H1 (cell line): ENCODE data around the gene IFI30.

Source experiments
- ATF2 ChIP-seq: IDR thresholded peaks from 2 replicates; pipeline ENCODE4 v1.6.1; 2012; ENCODE audit warnings: low read length, inconsistent platforms
- EP300 ChIP-seq, 2 experiments: IDR thresholded peaks; 1 replicate in 1 of 2; 2 replicates in 1 of 2; pipeline ENCODE4 v1.6.1; 2011 to 2012; ENCODE audit warnings: low read depth in 2 of 2, low read length in 2 of 2, mild to moderate bottlenecking in 2 of 2, borderline replicate concordance in 1 of 2, inconsistent platforms in 1 of 2, moderate library complexity in 1 of 2
- EZH2 ChIP-seq: fragments of 200-600 bp; sonication (generic); IDR thresholded peaks from 2 replicates; pipeline ENCODE4 v1.7.1; 2012; ENCODE audit warnings: low read depth, mild to moderate bottlenecking, moderate library complexity, low read length, inconsistent platforms; ENCODE audit not compliant: severe bottlenecking
- JUN ChIP-seq: IDR thresholded peaks from 2 replicates; pipeline ENCODE4 v1.6.1; 2011; ENCODE audit warnings: low read depth, mild to moderate bottlenecking, improper control_type of control experiment, low read length
- POLR2A ChIP-seq, 2 experiments: IDR thresholded peaks; 1 replicate in 1 of 2; 2 replicates in 1 of 2; pipeline ENCODE4 v1.6.1; 2011; ENCODE audit warnings: low read depth in 2 of 2, low read length in 2 of 2, mild to moderate bottlenecking in 2 of 2; ENCODE audit errors: control extremely low read depth in 1 of 2
- POLR2AphosphoS5 ChIP-seq: IDR thresholded peaks from 2 replicates; pipeline ENCODE4 v1.6.1; 2011; ENCODE audit warnings: low read depth, low read length
- TF ChIP-seq, protein P1 (sequence below), 3 experiments: IDR thresholded peaks; 1 replicate in 2 of 3; 2 replicates in 1 of 3; pipeline versions ENCODE4 v1.5.1 to v1.6.1; 2011; ENCODE audit warnings: low read length in 3 of 3, mild to moderate bottlenecking in 3 of 3, inconsistent platforms in 2 of 3, low read depth in 1 of 3, moderate library complexity in 1 of 3; ENCODE audit not compliant: insufficient read depth in 1 of 3; ENCODE audit errors: control extremely low read depth in 1 of 3

DNA sequence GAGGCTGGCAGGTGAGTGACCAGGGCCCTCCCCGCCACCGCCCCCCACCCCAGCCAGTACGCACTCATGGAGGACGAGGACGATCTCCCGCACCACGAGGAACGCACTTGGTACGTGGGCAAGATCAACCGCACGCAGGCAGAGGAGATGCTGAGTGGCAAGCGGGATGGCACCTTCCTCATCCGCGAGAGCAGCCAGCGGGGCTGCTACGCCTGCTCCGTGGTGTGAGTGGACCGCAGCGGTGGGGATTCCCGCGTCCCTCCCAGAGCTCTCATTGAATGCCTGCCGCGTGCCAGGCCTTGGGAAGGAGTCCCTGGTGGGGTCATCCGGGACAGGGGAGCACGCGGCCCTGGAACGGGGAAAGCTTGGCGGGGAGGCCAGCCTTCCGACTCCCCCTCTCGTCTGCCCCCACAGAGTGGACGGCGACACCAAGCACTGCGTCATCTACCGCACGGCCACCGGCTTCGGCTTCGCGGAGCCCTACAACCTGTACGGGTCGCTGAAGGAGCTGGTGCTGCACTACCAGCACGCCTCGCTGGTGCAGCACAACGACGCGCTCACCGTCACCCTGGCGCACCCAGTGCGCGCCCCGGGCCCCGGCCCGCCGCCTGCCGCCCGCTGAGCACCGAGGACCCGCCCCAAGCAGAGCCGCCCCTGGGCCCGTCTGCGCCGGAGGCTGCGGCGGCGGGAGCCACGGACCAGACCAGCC, 4.8 kb upstream of the IFI30 start:
- TF ChIP-seq ATF2 (no peak), POLR2AphosphoS5 (no peak), EZH2 (no peak), EP300 (IDR thresholded peaks at IDR 0.05; ENCODE audit: borderline replicate concordance in 1 of 2, low read depth in 2 of 2, low read length in 2 of 2) (no peak), POLR2A (IDR thresholded peaks at IDR 0.05; ENCODE audit: control extremely low read depth in 1 of 2, low read depth in 2 of 2, low read length in 2 of 2) (no peak), JUN (no peak)
- TF ChIP-seq, protein P1, sequence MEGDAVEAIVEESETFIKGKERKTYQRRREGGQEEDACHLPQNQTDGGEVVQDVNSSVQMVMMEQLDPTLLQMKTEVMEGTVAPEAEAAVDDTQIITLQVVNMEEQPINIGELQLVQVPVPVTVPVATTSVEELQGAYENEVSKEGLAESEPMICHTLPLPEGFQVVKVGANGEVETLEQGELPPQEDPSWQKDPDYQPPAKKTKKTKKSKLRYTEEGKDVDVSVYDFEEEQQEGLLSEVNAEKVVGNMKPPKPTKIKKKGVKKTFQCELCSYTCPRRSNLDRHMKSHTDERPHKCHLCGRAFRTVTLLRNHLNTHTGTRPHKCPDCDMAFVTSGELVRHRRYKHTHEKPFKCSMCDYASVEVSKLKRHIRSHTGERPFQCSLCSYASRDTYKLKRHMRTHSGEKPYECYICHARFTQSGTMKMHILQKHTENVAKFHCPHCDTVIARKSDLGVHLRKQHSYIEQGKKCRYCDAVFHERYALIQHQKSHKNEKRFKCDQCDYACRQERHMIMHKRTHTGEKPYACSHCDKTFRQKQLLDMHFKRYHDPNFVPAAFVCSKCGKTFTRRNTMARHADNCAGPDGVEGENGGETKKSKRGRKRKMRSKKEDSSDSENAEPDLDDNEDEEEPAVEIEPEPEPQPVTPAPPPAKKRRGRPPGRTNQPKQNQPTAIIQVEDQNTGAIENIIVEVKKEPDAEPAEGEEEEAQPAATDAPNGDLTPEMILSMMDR (IDR thresholded peaks at IDR 0.05; ENCODE audit: control extremely low read depth in 1 of 3, insufficient read depth in 1 of 3, low read depth in 1 of 3, low read length in 3 of 3), result no peak
